H1 (cell line): ENCODE measurements around the gene SMS. TPM values are rescaled to one million over a fixed set of nuclear protein-coding genes. Genes with fewer than 3 reads are reported as not detected.

Experiments used
- CTCF ChIA-PET: fragments of 300-600 bp; sonication (Branson Sonifier 250); formaldehyde crosslinking; loops from one replicate; lab custom pipeline; 2021; ENCODE audit not compliant: partially characterized antibody; lab: Charles Lee
- POLR2A ChIA-PET: fragments of 300-600 bp; sonication (Branson Sonifier 250); formaldehyde crosslinking; loops from one replicate; lab custom pipeline; 2021; ENCODE audit warnings: inconsistent platforms; ENCODE audit not compliant: partially characterized antibody; lab: Charles Lee
- DNase-seq, 2 experiments: peaks; one replicate each; pipeline versions ENCODE4 v3.0.0 to v3.0.0-alpha.2; 2010 to 2022; ENCODE audit warnings: low spot score in 2 of 2, low read depth in 1 of 2, mixed read lengths in 1 of 2
- FAIRE-seq: peaks from 2 replicates; lab custom pipeline; 2011; peaks lifted over from hg19 to GRCh38; lab: Jason Lieb, UNC
- H2AFZ ChIP-seq: 2 replicates; pipeline ENCODE4 v1.8.1; 2012; ENCODE audit warnings: low read length, inconsistent platforms
- H2AK5ac ChIP-seq: 2 replicates; pipeline ENCODE4 v1.6.1; 2013; ENCODE audit warnings: low read depth, low read length
- H2BK120ac ChIP-seq: replicated peaks from 2 replicates; pipeline ENCODE3; 2013; ENCODE audit warnings: low read depth, low read length, inconsistent platforms
- H2BK12ac ChIP-seq: 2 replicates; pipeline ENCODE4 v1.6.1; 2013; ENCODE audit warnings: low read depth, low read length
- H2BK15ac ChIP-seq: 2 replicates; pipeline ENCODE4 v1.6.1; 2013; ENCODE audit warnings: low read length
- H2BK20ac ChIP-seq: 2 replicates; pipeline ENCODE4 v1.6.1; 2013; ENCODE audit warnings: low read length
- H2BK5ac ChIP-seq: 2 replicates; pipeline ENCODE4 v1.6.1; 2013; ENCODE audit warnings: low read depth, low read length
- H3K14ac ChIP-seq: 2 replicates; pipeline ENCODE4 v1.6.1; 2013; ENCODE audit warnings: inconsistent platforms; ENCODE audit not compliant: insufficient read length
- H3K18ac ChIP-seq: 2 replicates; pipeline ENCODE4 v1.6.1; 2013; ENCODE audit warnings: low read length; ENCODE audit errors: extremely low read depth
- H3K23ac ChIP-seq: 2 replicates; pipeline ENCODE4 v1.6.1; 2013; ENCODE audit warnings: inconsistent platforms; ENCODE audit not compliant: insufficient read length
- H3K23me2 ChIP-seq: 2 replicates; pipeline ENCODE4 v1.6.1; 2013; ENCODE audit warnings: low read depth, low read length
- H3K27ac ChIP-seq: 2 replicates; pipeline ENCODE4 v1.6.1; 2011; ENCODE audit warnings: low read depth, low read length, inconsistent platforms
- H3K27me3 ChIP-seq, 4 experiments: replicated peaks in 1 of 4; 1 replicate in 1 of 4; 2 replicates in 3 of 4; pipeline versions ENCODE4 v1.6.1 to v1.8.1; 2011 to 2013; ENCODE audit warnings: low read length in 3 of 4, mild to moderate bottlenecking in 3 of 4, inconsistent platforms in 2 of 4, mixed read lengths in 2 of 4, moderate library complexity in 1 of 4; ENCODE audit not compliant: control insufficient read depth in 3 of 4, insufficient read depth in 3 of 4; ENCODE audit errors: extremely low read depth in 1 of 4
- H3K36me3 ChIP-seq, 4 experiments: 2 replicates each; pipeline versions ENCODE4 v1.6.1 to v1.8.1; 2011 to 2013; ENCODE audit warnings: mild to moderate bottlenecking in 4 of 4, low read length in 3 of 4, moderate library complexity in 2 of 4, control low read depth in 1 of 4, inconsistent platforms in 1 of 4; ENCODE audit not compliant: insufficient read depth in 4 of 4, control insufficient read depth in 2 of 4
- H3K4ac ChIP-seq: replicated peaks from 2 replicates; pipeline ENCODE3; 2013; ENCODE audit warnings: low read length, low read depth, mixed read lengths, inconsistent platforms; ENCODE audit not compliant: insufficient read length
- H3K4me1 ChIP-seq, 4 experiments: replicated peaks in 1 of 4; 1 replicate in 1 of 4; 2 replicates in 3 of 4; pipeline versions ENCODE4 v1.6.1 to v1.8.1; 2011 to 2013; ENCODE audit warnings: low read length in 3 of 4, inconsistent platforms in 2 of 4, mixed read lengths in 1 of 4; ENCODE audit not compliant: insufficient read depth in 4 of 4, control insufficient read depth in 3 of 4
- H3K4me2 ChIP-seq, 2 experiments: 2 replicates each; pipeline versions ENCODE4 v1.6.1 to v1.8.1; 2011 to 2013; ENCODE audit warnings: low read depth in 2 of 2, low read length in 2 of 2, control low read depth in 1 of 2, inconsistent platforms in 1 of 2, mild to moderate bottlenecking in 1 of 2; ENCODE audit not compliant: insufficient read depth in 1 of 2
- H3K4me3 ChIP-seq, 4 experiments: fragments of 200-600, 300-600 bp in 1 of 4; sonication (generic), shearing (Covaris generic), sonication (Bioruptor Twin) in 1 of 4; 2 replicates each; pipeline versions ENCODE4 v1.5.1 to v1.8.1; 2011 to 2016; ENCODE audit warnings: low read length in 4 of 4, low read depth in 3 of 4, control low read depth in 2 of 4, inconsistent platforms in 2 of 4, mild to moderate bottlenecking in 2 of 4, mixed read lengths in 1 of 4, moderate library complexity in 1 of 4; ENCODE audit not compliant: insufficient read depth in 2 of 4; ENCODE audit errors: extremely low read depth in 1 of 4
- H3K56ac ChIP-seq: replicated peaks from 2 replicates; pipeline ENCODE3; 2013; ENCODE audit warnings: low read depth, mild to moderate bottlenecking, mixed read lengths, low read length, inconsistent platforms; ENCODE audit not compliant: insufficient read length
- H3K79me1 ChIP-seq: 2 replicates; pipeline ENCODE4 v1.6.1; 2013; ENCODE audit warnings: low read depth, low read length, control low read depth
- H3K79me2 ChIP-seq, 2 experiments: 2 replicates each; pipeline versions ENCODE4 v1.6.1 to v1.8.1; 2012 to 2013; ENCODE audit warnings: low read length in 2 of 2, mild to moderate bottlenecking in 2 of 2, inconsistent platforms in 1 of 2; ENCODE audit not compliant: insufficient read depth in 2 of 2, control insufficient read depth in 1 of 2
- H3K9ac ChIP-seq, 4 experiments: replicated peaks in 1 of 4; 1 replicate in 1 of 4; 2 replicates in 3 of 4; pipeline versions ENCODE4 v1.6.1 to v1.8.1; 2011 to 2013; ENCODE audit warnings: low read depth in 3 of 4, low read length in 3 of 4, control low read depth in 2 of 4, mild to moderate bottlenecking in 2 of 4, moderate library complexity in 2 of 4, inconsistent platforms in 1 of 4; ENCODE audit errors: extremely low read depth in 1 of 4
- H3K9me3 ChIP-seq, 2 experiments: 2 replicates each; pipeline versions ENCODE4 v1.6.1 to v1.8.1; 2012 to 2013; ENCODE audit warnings: mild to moderate bottlenecking in 2 of 2, moderate library complexity in 2 of 2, control low read depth in 1 of 2, inconsistent platforms in 1 of 2, low read depth in 1 of 2, low read length in 1 of 2, mixed read lengths in 1 of 2; ENCODE audit not compliant: insufficient read depth in 2 of 2
- H4K20me1 ChIP-seq, 2 experiments: replicated peaks in 1 of 2; 2 replicates each; pipeline versions ENCODE3 to v1.8.1; 2011 to 2013; ENCODE audit warnings: inconsistent platforms in 2 of 2, low read length in 2 of 2, mild to moderate bottlenecking in 1 of 2; ENCODE audit not compliant: insufficient read depth in 2 of 2, control insufficient read depth in 1 of 2
- H4K5ac ChIP-seq: 2 replicates; pipeline ENCODE4 v1.6.1; 2013; ENCODE audit warnings: low read length, low read depth, mixed read lengths, inconsistent platforms; ENCODE audit not compliant: insufficient read length
- H4K8ac ChIP-seq: 2 replicates; pipeline ENCODE4 v1.8.0; 2013; ENCODE audit warnings: mild to moderate bottlenecking, moderate library complexity, low read length, inconsistent platforms; ENCODE audit not compliant: insufficient read depth; ENCODE audit errors: extremely low read depth
- H4K91ac ChIP-seq: replicated peaks from 2 replicates; pipeline ENCODE3; 2013; ENCODE audit warnings: low read length, mixed read lengths, inconsistent platforms; ENCODE audit not compliant: insufficient read length
- TEAD4 ChIP-seq: IDR thresholded peaks from 2 replicates; pipeline ENCODE4 v1.6.1; 2012; ENCODE audit warnings: low read depth, low read length, inconsistent platforms, mixed read lengths
- WGBS, 2 experiments: shearing (Covaris generic) in 1 of 2; methylation state at CpG; one replicate each; pipeline versions ENCODE4 v1.1.6 to v1.1.7; 2013 to 2015; ENCODE audit warnings: low lambda C conversion rate in 2 of 2, mixed read lengths in 2 of 2, inconsistent platforms in 1 of 2, low coverage in 1 of 2, missing lambda C conversion rate in 1 of 2; ENCODE audit not compliant: insufficient replicate concordance in 2 of 2, insufficient coverage in 1 of 2, insufficient read length in 1 of 2; ENCODE audit errors: extremely low coverage in 1 of 2, missing lambda C conversion rate in 1 of 2; 5-methylcytosine and 5-hydroxymethylcytosine counted together
- polyA plus RNA-seq, 7 experiments: library from polyadenylated mRNA; depleted of rRNA in 3 of 7; stranded (reverse) in 5 of 7; unstranded in 2 of 7; fragments of >200 nt in 5 of 7; fragments of 200-250 nt in 2 of 7; gene quantifications; 1 replicate in 5 of 7; 2 replicates in 1 of 7; 4 replicates in 1 of 7; pipeline versions ENCODE4 v1.2.1 to v1.2.3, GENCODE V29; 2011 to 2013; ENCODE audit warnings: missing spikeins in 2 of 7, mixed read lengths in 2 of 7
- total RNA-seq: library from RNA; stranded (reverse); fragmentation: NEBNext Ultra II Directional; extraction: Animal tissue kit (Norgen Biotek cat#: 25700); gene quantifications from 2 replicates; pipeline ENCODE4 v1.2.1, GENCODE V29; 2021

SMS gene
- total and polyA plus RNA-seq, 2 of the 8 experiments (the other 6 are each of a cell fraction or from before 2014, with no cell fraction given), result 66.3 to 256 TPM

DNA sequence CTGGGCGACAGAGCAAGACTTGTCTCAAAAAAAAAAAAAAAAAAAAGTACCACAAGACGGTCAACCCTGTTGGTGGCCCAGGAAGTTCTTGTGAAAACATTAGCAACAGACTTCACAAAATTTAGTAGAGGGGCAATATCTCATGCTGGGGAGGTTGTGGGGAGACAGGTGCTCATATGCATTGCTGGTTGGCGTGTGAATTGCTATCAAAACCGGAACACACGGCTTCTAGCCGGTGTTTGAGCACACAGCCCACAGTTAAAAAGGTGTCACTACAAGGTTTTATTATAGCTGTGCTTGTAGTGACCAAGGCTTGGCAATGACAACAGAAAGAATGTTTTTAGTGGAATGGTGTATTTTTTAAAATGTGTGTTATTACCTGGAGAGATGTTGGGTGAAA is 41.8 kb downstream of the SMS start:
- Histone ChIP-seq H4K91ac (no peak overlapping the region), H3K4me1 (no peaks in the 10 kb centered on the region), H3K4ac (no peak overlapping the region), H3K56ac (no peak overlapping the region), H3K79me1 (no peaks in the 10 kb centered on the region), H3K36me3 (peaks cover 0 to 37% (median 19%) of the 10 kb centered on the region in 4 experiments; a peak in 7 of 8 replicates), H2AFZ (no peak overlapping the region), H3K27me3 (no peaks in the 10 kb centered on the region), H4K8ac (no peak overlapping the region), H2BK15ac (no peak overlapping the region), H2BK5ac (no peak overlapping the region), H3K4me2 (no peak overlapping the region), H3K9ac (no peak overlapping the region), H3K18ac (no peak overlapping the region), H4K5ac (no peak overlapping the region), H2AK5ac (no peak overlapping the region), H3K27ac (no peak overlapping the region), H3K4me3 (no peak overlapping the region), H3K14ac (no peak overlapping the region), H2BK120ac (no peak overlapping the region), H2BK20ac (no peak overlapping the region), H3K9me3 (no peaks in the 10 kb centered on the region), H3K23ac (no peak overlapping the region), H4K20me1 (no peaks in the 10 kb centered on the region), H3K79me2 (no peaks in the 10 kb centered on the region), H2BK12ac (no peak overlapping the region), H3K23me2 (no peaks in the 10 kb centered on the region)
- ChIA-PET POLR2A (interaction anchor here (0.7 kb wide), 1 partner anchor 103 kb away, joined by 3 read pairs; no protein-coding TSS in a partner anchor), CTCF (interaction anchor here (0.7 to 0.8 kb wide), 2 partner anchors 13 to 85 kb away, joined by 4 to 5 read pairs; no protein-coding TSS in a partner anchor)
- WGBS, 2 experiments, result 94% methylated on average over 4 of the region's 6 CpGs; no CpG with 5 or more reads in 1 of the 2 experiments
- TF ChIP-seq TEAD4, result no peak
- DNase-seq, result no peak
- no peak for FAIRE-seq
